Measurements from ENCODE around the gene ANAPC7.

GRCh38 chr12:110373025-110373424 is 30.5 kb downstream of the ANAPC7 start:
- TF ChIP-seq CTCF (conservative IDR thresholded peaks at IDR 0.05) (no peak), EZH2 (IDR thresholded peaks at IDR 0.05; ENCODE audit: low read depth) (no peak)
